CD4-positive, alpha-beta T cell treated with Interleukin-4 for 4 hours (primary cell): ENCODE measurements around the gene ERBB4.
A peak's percentile ranks its signal among the peaks of the same experiment; 100 is the strongest.
"Not testable (repeated sequence)": the region's sequence is repeated elsewhere in the genome, so short reads cannot be mapped to it uniquely, and the experiment has no call there.

Experiments used
- DNase-seq: peaks from one replicate; pipeline ENCODE4 v3.0.0-alpha.2; 2020

Gene ERBB4

DNA sequence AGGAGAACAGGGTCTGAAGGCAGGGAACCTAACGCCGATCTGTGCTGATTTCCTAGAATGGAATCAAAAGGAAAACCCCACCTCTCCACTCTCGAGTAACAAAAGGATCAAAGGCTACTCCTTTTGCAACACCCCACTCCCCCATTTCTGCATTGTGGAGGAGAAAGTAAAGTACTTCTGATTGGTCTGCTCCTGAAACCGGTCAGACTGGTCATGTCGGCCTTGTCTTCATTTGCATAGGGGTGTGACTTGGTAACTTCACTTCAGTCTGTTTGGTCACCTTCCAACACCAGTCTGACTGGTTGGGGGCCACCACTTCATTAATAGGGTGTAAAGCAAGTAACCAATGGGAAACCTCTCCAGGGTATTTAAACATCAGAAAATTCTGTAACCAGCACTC is 771.9 kb downstream of the ERBB4 start:
- DNase-seq = no peak

DNA sequence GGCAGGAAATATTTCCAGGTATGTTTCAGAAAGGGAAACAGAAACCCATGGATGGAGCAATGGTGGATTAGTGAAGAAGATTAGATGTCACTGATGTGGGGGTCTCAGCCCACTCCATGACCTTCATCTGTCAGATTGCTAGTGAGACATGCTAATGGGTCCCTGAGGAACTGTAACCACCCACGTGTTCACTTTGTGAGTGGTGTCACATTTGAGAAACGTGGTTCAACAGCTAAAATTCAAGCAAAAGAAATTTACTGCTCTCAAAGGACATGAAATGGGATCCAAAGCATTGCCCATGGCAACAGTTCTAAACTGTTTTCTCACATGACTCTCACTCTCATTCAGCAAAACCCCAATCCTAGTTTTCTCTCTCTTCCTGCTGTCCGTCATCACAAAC is 776.1 kb downstream of the ERBB4 start:
- no peak for DNase-seq

DNA sequence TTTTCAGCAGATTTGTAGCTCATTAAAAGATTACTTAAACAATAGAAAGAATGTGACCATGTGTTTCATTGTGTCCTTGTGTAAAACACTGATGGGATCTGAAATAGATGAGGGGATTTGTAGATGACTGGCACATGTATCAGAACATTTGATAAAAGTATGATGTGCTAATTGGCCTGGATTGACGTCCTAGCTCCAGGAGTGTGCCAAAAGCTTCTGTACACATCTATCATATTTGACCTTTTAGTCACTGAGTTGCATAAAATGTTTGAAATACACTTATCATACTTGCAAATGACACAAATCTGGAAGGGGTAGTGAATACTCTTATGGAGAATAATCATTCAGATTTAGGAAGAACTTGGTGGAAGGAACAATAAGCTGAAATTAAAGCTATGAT is 778.5 kb downstream of the ERBB4 start:
- DNase-seq = no peak

DNA sequence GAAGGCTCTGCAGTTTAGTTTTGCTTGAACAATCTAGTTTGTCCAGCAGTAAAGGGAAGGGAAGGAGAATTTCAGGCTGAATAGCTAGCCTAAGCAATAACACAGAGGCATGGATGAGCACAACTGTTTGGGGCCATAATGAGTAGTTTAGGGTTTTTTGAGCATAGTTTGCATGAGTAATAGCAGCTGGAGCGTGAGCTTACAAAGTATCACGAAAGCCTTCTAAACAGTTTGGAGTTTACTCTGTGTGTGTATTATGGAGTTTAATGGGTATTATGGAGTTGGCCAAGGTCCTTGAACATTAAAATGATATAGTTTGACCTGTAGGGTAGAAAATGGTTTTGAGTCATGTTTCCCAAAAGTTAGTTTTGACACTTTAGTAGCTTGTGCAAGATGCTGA is 782.3 kb downstream of the ERBB4 start:
- no peak for DNase-seq

DNA sequence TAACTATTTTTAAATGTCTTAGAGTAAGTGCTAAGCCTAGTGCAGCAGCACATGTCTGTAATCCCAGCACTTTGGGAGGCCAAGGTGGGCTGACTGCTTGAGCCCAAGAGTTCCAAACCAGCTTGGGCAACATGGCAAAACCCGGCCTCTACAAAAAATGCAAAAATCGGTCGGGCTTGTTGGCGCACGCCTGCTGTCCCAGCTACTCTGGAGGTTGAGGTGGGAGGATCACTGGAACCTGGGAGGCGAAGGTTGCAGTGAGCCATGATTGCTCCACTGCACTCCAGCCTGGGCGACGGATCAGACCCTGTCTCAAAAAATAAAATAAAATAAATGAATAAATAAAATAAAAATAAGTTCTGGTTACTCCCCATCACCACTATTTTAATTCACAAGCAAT is 783.4 kb downstream of the ERBB4 start:
- DNase-seq = no peak

DNA sequence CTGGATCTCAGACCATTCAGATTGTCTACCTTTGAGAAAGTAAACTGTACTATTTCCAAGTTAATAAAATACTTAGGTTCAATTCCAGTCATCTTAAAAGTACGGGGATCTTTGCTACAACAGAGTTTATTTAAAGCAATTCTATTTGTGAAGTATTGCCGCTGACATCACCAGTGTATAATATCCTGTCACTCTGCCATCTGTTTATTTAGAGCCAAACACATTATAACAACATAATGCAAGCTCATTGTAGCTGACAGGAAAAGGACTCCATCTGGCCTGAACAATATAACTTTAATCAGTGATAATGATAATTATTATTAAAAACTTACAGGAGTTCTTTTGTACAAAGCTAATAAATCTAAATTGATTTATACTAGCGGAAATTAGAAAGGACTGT is 786.8 kb downstream of the ERBB4 start:
- no peak for DNase-seq

DNA sequence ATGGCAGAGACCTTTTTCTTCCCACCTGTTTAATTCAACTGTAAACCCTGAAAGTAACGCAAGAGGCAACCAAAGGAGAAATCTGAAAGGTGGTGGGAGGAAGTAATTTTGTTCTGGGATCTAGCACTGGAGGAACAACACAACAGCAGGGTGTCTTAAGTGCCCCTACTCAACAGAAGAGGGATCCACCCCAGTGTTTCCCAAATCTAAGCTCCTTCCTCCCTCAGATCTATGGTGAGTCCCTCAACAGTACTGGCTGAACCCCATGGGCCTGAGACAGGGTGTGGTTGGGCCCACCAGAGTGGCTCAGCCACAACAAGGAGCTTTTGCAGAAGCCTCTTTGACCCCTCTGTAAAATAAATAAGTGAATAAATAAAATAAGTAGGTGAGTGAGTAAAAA is 790.3 kb downstream of the ERBB4 start:
- DNase-seq = no peak

DNA sequence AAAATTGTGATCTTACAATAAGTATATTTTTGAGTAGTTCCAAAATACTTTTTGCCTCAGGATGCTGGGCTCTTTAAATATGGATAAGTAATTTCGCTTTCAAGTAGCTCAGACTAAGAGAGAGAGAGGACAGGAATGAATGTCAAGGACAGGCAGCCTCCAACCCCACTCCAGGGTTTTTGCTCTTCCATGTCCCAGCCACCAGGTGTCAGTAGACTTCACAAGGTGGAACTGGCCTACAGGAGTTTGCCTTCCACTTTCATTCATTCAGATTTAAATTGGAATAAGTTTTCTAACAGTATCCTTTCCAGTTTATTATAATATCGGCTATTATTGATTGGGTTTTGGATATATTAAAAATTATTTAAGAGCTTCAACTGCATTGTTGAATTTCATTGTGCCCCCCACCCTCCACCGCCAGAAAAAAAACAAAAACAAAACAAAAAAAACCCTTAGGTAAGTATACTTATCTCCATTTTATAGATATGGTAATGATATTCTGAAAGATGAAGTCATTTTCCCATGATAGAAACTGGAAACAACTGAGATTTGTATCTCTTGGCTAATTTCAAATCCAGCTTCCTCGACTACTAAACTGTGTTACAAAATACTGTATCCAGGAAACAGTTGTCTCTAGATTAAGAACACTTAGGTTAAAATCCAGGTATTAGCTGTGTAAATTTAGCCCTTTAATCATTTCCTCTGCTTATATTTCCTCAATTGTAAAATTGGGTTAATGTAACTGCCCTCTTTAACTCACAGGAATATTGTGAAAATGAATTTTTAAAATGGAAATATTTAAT is 793.1 kb downstream of the ERBB4 start:
- DNase-seq = peak; percentile 3

DNA sequence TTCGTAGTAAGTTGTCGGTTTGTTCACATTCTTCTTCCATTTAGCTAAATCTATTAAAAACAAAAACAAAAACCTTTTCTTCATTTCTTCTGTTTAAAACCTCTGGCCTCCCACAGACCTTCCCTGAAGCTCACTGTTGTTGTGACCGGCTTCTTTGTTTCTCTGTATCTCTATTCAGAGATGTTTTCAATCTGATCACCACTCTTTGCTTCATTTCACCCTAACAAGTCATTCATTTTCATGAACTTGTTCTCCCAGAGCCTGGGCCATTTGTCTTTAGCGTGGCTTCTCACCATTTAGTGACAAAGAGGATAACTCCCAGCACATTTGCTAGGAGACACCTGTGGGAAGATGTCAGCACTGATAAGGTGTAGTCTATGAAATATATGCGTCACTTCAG is 794.2 kb downstream of the ERBB4 start:
- no peak for DNase-seq

DNA sequence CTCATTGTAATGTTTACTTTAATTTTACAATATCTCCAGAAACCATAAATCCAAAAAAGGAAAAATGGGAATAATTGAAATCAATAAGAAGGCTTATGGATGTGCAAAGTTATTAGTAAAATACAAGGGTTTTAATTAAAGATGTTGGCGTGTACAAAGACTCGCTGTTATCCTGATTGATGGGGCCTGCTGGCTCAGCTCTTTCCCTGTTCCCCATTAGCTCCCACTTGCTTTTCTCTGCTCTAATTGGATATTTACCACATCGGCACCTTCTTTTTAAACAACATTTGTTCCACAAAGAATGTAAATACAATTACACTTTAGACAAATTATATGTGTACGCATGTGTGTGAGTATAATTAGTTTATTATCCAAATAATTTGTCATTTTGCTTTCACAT is 796.6 kb downstream of the ERBB4 start:
- DNase-seq = no peak

DNA sequence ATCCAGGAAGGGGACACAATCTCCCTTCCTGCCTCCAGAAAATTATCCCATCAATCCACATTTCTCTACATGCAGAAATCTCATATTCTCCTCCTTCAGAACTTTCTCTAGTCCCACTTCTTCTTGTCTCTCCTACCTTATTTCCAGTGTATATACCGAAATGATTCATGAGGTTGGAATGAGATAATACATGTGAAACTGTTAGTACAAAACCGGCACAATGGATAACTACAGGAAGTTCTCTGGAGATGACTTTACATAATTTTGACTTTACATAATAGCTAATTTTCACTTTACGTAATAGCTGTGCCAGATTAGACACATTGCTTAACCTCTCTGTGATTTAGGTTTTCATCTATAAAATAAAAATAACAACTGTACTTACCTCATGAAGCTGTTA is 801.3 kb downstream of the ERBB4 start:
- DNase-seq = no peak

DNA sequence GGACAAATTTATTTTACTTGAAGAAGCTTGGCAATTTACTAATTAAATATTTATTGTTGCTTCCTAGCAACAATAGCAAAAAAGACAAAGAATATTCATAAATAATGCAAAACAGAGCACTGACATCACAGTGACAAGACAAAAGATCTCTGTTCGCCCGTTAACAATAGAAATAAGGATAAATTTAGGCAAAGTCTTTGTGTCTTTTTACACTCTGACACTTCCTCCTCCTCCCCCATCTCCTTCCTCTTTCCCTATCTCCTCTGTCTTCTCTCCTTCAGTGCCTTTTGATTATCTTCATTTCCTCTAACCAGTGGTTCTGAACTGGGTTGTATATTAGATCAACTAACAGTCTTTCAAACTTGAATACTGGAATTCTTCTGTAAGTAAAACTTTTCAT is 808.4 kb downstream of the ERBB4 start:
- DNase-seq = no peak

DNA sequence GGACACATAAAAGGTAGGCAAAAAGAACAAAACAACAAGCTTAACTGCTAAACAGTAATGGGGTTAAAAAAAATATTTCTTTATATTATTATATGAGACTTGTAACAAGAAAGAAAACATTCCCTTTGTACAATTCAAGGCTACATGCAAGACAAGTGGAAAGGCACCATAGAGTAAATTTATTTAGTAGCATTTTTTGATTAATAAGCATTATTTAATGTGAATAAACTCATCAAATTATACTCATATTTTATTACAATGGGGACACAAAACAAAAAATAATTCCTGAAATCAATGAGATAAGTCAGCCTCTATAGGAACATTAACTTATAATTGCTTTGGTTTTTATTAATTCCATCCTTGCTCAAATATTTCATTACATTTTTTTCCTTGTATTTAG is 809.2 kb downstream of the ERBB4 start:
- no peak for DNase-seq

DNA sequence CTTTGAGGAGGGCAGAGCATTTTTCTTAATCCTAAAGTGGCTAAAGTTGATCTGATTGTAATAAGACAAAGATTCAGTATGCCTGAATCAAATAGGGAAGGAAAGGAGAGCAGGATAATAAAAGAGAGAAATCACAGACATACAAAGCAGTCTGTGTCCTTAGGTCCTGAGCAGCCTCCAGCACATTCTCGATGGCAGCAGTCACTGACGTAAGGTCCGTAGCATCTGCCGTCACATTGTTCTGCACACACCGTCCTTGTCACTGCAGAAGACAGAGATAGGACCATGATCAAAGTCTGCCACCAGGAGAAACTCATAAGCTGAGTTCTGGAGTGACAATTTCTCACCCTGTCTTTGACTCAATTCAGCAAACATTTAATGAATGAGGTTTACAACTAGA is 813.7 kb downstream of the ERBB4 start:
- no peak for DNase-seq

DNA sequence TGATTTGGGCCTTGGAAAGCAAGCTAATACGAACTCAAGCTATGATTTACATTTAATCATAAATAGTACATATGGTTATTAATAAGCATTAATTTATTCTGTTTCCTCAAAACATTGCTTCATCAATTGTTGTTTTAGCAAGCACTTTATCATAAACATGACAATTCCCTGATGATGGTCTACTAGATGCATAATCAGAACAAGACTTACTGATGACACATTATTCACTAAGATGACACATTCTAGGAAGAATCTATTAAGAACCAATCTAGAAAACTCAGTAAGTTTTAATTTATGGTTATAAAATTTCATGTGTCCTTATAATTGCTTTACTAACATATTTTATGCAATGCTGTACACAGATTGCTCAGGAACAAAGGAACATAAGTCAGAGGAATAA is 815.2 kb downstream of the ERBB4 start:
- DNase-seq = no peak

DNA sequence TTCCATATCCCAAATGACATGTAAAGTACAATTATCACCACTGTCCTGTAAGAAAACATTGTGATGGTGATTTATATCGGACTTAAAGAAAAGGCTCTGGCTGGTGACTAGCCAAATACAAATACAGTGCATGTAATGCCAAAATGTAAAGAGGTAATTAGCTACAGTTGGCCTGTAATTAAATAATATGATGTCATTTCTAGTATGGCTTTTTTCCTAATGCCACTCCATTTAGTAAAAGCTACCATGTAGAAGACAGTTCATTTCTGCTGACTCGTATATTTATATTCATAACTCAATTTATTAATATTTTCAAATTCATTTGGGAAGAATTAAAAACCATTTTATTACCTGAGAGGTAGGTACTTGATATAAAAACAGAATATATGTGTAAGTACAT is 815.7 kb downstream of the ERBB4 start:
- DNase-seq = no peak

DNA sequence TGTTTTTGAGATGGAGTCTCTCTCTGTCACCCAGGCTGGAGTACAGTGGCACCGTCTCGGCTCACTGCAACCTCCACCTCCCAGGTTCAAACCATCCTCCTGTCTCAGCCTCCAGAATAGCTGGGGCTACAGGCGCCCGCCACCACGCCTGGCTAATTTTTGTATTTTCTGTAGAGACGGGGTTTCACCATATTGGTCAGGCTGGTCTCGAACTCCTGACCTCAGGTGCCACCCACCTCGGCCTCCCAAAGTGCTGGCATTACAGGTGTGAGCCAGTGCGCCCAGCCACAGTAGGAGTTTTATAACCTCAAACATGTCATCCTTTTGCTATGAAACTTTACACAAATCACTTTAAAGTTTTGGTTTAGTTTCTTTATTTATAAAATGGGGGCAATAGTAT is 816.7 kb downstream of the ERBB4 start:
- DNase-seq = not testable (repeated sequence)

DNA sequence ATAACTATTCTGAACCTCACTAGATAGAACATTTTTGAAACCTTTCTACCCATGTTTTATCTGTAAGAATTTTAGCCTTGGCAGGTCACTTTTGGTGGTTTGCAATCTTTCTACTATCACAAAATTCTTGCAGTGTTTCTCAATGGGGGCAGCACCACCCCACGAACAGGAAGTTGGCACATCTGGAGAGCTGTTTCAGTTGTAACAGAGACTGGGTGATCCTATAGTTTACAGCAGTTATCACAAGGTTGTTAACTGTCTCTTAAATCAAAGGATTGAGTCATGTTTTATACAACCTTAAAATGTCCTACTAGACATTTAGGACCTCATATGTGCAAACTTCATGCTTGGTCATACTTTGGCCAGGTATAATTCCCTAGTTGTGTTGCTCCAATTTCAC is 829.2 kb downstream of the ERBB4 start:
- no peak for DNase-seq

DNA sequence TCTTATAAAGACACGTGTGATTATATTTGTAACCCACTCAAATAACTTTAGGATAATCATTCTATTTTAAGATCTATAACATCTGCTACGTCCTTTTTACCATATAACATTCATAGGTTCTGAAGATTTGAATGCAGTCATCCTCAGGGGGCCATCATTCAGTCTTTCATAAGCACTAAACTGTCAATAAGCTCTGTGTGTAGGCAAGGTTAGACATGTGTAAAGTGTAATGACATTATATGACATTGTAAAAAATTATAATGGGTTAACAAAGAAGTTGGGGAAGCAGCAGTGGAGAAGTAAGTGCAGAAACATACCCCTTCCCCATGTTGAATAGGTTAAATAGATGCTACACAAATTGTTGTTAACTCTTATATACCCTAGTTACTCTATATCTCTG is 845.9 kb downstream of the ERBB4 start:
- DNase-seq = no peak

DNA sequence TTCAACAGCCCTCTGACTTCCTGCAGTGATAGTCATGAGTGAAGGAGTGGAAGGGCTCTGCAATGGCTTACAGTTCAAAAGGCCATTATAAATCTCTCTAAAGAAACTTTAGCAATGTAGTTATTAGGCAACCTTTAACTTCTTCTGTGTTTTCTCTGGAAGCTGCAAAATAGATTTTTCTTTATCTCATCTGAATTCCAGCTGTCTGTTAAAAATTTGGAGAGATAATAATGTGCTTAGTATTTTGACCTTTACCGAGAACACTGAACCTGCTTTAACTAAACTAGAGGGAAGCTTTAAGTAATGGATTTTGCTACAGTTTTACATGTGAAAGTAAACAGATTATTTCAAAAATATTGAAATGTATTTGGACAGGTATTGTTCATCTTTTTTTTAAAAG is 847.9 kb downstream of the ERBB4 start:
- DNase-seq = no peak

DNA sequence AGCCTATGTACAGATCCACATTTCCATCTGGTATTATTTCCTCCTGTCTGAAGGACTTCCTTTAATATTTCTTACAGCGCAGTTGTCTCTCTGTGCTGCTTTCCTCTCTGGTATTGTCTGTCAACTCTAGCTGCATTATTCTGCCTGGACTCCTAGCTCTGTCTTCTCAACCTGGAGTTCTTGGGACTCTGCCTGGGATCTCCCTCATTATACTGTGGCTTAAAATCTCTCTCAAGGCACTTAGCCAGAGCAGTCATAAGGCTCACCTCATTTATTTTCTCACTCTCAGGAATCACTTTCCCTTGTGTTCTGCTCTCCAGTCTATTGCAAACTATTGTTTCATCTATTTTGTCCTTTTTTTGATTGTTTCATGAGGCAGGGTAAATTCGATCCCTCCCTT is 850.4 kb downstream of the ERBB4 start:
- no peak for DNase-seq

DNA sequence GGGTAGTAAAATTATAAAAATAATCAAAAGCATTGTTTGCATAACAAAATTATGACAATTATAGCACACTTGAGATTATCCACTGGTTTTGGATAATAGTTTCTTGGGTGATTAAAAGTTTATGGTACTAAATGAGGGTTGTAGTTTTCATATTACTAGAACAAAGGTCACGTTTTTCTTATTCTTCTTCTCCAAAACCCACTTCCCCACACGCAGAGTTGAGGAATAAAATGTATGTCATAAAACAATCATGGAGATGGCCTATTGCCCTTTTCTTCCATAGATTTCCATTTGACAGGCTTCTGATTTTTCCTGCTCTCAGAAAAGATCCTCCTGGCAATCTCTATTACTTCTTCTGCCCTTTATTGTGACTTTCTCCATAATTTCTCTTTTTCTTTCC is 863.9 kb downstream of the ERBB4 start:
- no peak for DNase-seq

DNA sequence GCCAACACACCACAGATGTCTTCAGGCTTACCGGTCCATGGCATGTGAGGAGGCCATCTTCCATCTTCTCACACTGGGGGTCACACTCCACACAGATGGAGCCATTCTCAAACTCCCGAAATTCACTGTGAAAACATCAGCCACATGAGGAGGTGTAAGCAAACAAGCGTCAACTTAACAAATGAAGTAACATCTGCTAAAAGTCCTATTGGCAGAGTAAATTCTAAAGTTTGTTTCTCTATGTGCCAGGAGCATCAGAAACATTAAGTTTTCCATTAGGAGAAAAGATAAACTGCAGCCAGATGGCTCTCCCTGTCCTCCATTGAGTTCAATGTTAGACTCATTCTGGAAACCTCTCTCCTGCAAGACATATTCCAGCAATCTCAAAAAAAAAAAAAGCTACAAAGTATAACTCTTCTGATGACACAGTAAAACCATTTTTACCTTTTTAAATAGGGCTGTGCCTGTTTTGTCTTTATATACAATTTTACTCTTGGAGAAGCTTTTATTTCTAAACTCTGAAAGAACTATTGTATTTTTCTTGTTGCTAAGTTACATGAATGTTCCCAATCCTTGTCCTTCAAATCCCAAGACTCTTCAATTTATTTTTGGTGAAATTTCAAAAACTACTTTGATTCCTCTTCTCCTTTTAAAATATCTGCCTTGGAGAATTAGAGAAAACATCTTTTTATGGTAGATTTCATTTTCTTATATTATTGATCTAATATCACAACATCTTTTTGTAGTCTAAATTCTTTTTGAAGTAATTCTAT is 865.3 kb downstream of the ERBB4 start:
- no peak for DNase-seq

DNA sequence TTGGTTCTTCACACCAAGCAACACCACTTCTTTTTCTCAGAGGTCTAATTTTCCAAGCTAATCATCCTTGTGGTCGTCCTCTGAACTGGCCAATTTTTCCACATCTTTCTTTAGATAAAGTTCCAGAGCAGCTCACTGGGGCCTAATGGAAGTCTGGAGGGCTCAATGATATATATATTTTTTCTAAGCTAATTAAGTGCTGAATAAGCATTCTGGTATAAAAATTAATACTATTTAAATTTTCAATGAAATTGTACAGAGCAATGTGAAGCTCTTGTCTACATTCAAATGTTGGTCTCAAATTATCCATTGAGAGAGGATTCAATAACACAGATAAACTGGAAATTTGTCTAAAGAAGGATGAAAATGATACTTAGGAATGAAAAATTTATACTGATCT is 866.6 kb downstream of the ERBB4 start:
- DNase-seq = no peak

DNA sequence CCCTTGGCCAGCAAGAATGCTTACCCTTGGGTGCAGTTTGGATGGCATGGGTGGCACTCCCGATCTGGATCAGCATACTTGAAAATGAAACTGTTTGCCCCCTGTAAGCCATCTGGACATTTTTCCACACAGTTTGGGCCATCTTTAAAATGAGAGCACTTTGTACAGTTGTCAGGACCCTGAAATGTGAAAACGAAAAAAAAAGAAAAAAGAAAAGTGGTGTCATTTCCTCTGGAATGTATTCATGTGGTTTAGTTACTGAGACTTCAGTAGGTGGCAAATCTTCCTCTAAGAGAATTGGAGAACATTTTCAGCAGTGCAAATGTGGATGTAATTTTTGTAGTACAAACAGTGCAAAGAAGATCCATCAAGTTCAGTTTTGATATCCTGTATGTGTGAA is 873.3 kb downstream of the ERBB4 start:
- DNase-seq = no peak
